ENCODE measurements around the gene HEMGN. TPM values are rescaled to one million over a fixed set of nuclear protein-coding genes. Genes with fewer than 3 reads are reported as not detected.
A peak's percentile ranks its signal among the peaks of the same experiment; 100 is the strongest.
"Not testable (repeated sequence)": the region's sequence is repeated elsewhere in the genome, so short reads cannot be mapped to it uniquely, and the experiment has no call there.

Gene HEMGN
- total RNA-seq, 6 experiments from 2014 or later: 0.09 to 2.9 (median 1.0) TPM; not detected in 3

DNA sequence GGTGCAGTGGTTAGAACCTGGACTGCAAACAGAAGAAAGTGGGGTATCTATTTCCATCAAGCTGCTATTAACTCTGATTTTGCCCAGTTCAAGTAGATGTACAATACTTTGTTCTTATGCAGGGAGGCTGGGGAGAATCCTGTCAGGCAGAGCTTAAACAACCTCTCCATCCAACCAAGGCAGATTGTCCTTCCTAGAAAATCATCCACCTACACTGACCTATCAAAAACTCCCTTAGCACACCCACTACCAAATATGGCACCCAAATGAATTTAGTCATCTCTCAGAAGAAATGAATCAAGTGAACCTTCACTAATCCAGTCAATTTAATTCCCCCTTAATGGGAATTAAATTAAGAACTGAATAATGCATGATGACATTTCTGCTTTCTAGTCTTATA lies 18.4 kb upstream of the HEMGN start:
- DNase-seq (no peak), ATAC-seq (no peak)
- TF ChIP-seq POLR2A (IDR thresholded peaks at IDR 0.05): no peak
- TF ChIP-seq, protein P1, sequence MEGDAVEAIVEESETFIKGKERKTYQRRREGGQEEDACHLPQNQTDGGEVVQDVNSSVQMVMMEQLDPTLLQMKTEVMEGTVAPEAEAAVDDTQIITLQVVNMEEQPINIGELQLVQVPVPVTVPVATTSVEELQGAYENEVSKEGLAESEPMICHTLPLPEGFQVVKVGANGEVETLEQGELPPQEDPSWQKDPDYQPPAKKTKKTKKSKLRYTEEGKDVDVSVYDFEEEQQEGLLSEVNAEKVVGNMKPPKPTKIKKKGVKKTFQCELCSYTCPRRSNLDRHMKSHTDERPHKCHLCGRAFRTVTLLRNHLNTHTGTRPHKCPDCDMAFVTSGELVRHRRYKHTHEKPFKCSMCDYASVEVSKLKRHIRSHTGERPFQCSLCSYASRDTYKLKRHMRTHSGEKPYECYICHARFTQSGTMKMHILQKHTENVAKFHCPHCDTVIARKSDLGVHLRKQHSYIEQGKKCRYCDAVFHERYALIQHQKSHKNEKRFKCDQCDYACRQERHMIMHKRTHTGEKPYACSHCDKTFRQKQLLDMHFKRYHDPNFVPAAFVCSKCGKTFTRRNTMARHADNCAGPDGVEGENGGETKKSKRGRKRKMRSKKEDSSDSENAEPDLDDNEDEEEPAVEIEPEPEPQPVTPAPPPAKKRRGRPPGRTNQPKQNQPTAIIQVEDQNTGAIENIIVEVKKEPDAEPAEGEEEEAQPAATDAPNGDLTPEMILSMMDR (IDR thresholded peaks at IDR 0.05): no peak
- intact Hi-C loops (cut with DNase I): no loop called here
- no peaks in the 10 kb centered on the region for H3K36me3 ChIP-seq
- H3K9me3 ChIP-seq: no peaks in the 10 kb centered on the region
- H3K27ac ChIP-seq: no peak overlapping the region
- no peaks in the 10 kb centered on the region for H3K27me3 ChIP-seq
- H3K4me3 ChIP-seq: no peak overlapping the region
- H3K4me1 ChIP-seq: no peaks in the 10 kb centered on the region

DNA sequence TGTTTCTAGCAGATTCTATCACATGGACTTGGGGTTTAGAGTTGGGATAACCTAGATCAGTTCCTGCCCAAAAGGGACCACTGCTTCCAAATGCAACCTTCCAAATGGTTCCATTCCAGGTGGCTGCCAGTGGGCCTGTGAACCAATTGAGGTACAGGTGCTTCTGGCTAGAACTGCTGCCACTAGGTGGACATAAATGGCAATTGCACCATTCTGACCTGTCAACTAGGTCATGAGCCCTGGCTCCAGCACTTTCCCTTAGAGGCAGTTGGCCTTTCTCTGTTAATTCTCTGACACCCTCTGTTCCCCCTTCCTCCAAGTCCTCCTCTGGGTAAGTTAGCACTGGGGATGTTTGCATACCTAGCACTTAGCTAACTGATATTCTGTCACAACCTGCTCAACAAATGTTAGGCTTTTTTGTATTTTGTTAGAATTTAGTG lies 16.6 kb upstream of the HEMGN start:
- H3K4me1 ChIP-seq: no peaks in the 10 kb centered on the region
- intact Hi-C loops (cut with DNase I): no loop called here
- no peaks in the 10 kb centered on the region for H3K27me3 ChIP-seq
- H3K4me3 ChIP-seq: no peak overlapping the region
- H3K27ac ChIP-seq: no peak overlapping the region
- no peaks in the 10 kb centered on the region for H3K36me3 ChIP-seq
- no peaks in the 10 kb centered on the region for H3K9me3 ChIP-seq
- DNase-seq (peak in 2 of 3 donors; percentile 33 to 64), ATAC-seq (peak; percentile 94 to 98 (median 97))
- TF ChIP-seq POLR2A (IDR thresholded peaks at IDR 0.05): no peak
- TF ChIP-seq, protein P1 (IDR thresholded peaks at IDR 0.05): peak; percentile 59 to 73 (median 70)

DNA sequence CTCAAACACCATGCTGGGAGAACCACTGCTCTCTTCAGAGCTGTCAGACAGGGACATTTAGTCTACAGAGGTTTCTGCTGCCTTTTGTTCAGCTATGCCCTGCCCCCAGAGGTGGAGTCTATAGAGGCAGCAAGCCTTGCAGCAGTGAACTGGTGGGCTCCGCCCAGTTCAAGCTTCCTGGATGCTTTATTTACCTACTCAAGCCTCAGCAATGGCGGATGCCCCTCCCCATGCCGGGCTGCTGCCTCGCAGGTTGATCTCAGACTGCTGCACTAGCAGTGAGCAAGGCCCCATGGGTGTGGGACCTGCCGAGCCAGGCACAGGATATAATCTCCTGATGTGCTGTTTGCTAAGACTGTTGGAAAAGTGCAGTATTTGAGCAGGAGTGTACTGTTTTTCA lies 12.9 kb upstream of the HEMGN start:
- ATAC-seq; H3K4me1 ChIP-seq; DNase-seq; H3K27ac ChIP-seq; H3K27me3 ChIP-seq; H3K36me3 ChIP-seq; H3K9me3 ChIP-seq; H3K4me3 ChIP-seq; intact Hi-C loops (cut with DNase I): not testable (repeated sequence)
- WGBS (ENCODE audit: insufficient coverage, low coverage, low lambda C conversion rate, missing lambda C conversion rate): no CpG with 5 or more reads among the region's 5 CpGs

DNA sequence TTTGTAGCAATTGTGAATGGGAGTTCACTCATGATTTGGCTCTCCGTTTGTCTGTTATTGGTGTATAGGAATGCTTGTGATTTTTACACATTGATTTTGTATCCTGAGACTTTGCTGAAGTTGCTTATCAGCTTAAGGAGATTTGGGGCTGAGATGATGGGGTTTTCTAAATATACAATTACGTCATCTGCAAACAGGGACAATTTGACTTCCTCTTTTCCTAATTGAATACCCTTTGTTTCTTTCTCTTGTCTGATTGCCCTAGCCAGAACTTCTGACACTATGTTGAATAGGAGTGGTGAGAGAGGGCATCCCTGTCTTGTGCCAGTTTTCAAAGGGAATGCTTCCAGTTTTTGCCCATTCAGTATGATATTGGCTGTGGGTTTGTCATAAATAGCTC lies 9.1 kb upstream of the HEMGN start:
- intact Hi-C loops (cut with DNase I); H3K4me1 ChIP-seq; H3K27me3 ChIP-seq; H3K4me3 ChIP-seq; H3K27ac ChIP-seq; H3K36me3 ChIP-seq; H3K9me3 ChIP-seq; DNase-seq; ATAC-seq: not testable (repeated sequence)
- WGBS (ENCODE audit: insufficient coverage, low coverage, low lambda C conversion rate, missing lambda C conversion rate): 21% methylated on average over 2 of the region's 2 CpGs

DNA sequence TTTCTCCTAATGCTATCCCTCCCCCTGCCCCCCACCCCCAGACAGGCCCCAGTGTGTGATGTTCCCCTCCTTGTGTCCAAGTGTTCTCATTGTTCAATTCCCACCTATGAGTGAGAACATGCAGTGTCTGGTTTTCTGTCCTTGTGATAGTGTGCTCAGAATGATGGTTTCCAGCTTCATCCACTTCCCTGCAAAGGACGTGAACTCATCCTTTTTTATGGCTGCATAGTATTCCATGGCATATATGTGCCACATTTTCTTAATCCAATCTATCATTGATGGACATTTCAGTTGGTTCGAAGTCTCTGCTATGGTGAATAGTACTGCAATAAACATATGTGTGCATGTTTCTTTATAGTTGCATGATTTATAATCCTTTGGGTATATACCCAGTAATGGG lies 7.5 kb upstream of the HEMGN start:
- ATAC-seq; intact Hi-C loops (cut with DNase I); H3K9me3 ChIP-seq; H3K4me3 ChIP-seq; H3K36me3 ChIP-seq; H3K27me3 ChIP-seq; DNase-seq; H3K27ac ChIP-seq; H3K4me1 ChIP-seq: not testable (repeated sequence)
- WGBS (ENCODE audit: insufficient coverage, low coverage, low lambda C conversion rate, missing lambda C conversion rate): 55% methylated on average over 2 of the region's 2 CpGs

DNA sequence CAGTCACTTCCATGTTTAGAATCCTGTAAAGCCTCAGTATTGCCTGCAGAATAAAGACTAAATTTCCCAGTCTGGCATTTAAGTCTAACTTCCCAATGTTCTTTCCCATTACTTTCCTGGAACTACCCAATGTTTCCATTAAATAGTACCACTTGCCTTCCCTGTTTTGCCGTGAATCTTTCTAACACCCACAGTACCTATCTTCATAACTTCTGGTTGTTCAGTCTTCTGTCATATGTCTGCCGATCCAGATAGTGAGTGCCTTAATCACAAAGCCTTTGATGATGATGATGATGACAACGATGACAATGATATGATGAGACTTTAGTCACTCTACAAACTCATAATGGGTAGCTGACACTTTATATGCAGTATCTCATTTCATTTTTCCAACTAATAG lies 6.6 kb upstream of the HEMGN start:
- Histone ChIP-seq H3K4me3 (no peak overlapping the region), H3K27ac (no peak overlapping the region), H3K4me1 (no peaks in the 10 kb centered on the region), H3K27me3 (no peaks in the 10 kb centered on the region), H3K36me3 (no peaks in the 10 kb centered on the region), H3K9me3 (no peaks in the 10 kb centered on the region)
- 59% methylated on average over 3 of the region's 3 CpGs for WGBS (ENCODE audit: insufficient coverage, low coverage, low lambda C conversion rate, missing lambda C conversion rate)
- ATAC-seq: no peak
- DNase-seq: no peak
- intact Hi-C loops (cut with DNase I): no loop called here
- no peak for TF ChIP-seq POLR2A (IDR thresholded peaks at IDR 0.05)
- TF ChIP-seq, protein P1 (IDR thresholded peaks at IDR 0.05): no peak

Measured in right lobe of liver (tissue), 6 donors.